GM18909 (cell line): ENCODE data around the gene TMEM86A.
A peak's percentile ranks its signal among the peaks of the same experiment; 100 is the strongest.

Experiments
- ATAC-seq: cut with Tn5 transposase; IDR thresholded peaks from one replicate; pipeline ENCODE4 v1.9.1; 2021; ENCODE audit warnings: mild to moderate bottlenecking; ENCODE audit not compliant: unreplicated experiment, poor library complexity

Gene TMEM86A

GRCh38 chr11:18699848-18700261 lies 1.3 kb downstream of the TMEM86A start:
- no peak for ATAC-seq

GRCh38 chr11:18700375-18700774 lies 1.8 kb downstream of the TMEM86A start:
- no peak for ATAC-seq

- ATAC-seq = no peak
Measured at GRCh38 chr11:18700872-18701271, 2.3 kb downstream of the TMEM86A start.

- ATAC-seq = no peak
Measured at GRCh38 chr11:18701614-18702216, 3.1 kb downstream of the TMEM86A start.

GRCh38 chr11:18703001-18703763 lies 4.6 kb downstream of the TMEM86A start:
- ATAC-seq = no peak

- ATAC-seq = no peak
Measured at GRCh38 chr11:18704045-18704645, 5.6 kb downstream of the TMEM86A start.

- ATAC-seq = no peak
Measured at GRCh38 chr11:18704698-18705097, 6.1 kb downstream of the TMEM86A start.

GRCh38 chr11:18705651-18706281 lies 7.2 kb downstream of the TMEM86A start:
- no peak for ATAC-seq

GRCh38 chr11:18706330-18707243 lies 8.0 kb downstream of the TMEM86A start:
- no peak for ATAC-seq

- no peak for ATAC-seq
Measured at GRCh38 chr11:18707811-18708340, 9.3 kb downstream of the TMEM86A start.

GRCh38 chr11:18709414-18709813 lies 10.8 kb downstream of the TMEM86A start:
- ATAC-seq = no peak

- no peak for ATAC-seq
Measured at GRCh38 chr11:18710545-18710944, 12.0 kb downstream of the TMEM86A start.

GRCh38 chr11:18713646-18714442 lies 15.3 kb downstream of the TMEM86A start:
- no peak for ATAC-seq

GRCh38 chr11:18714443-18714780 lies 15.8 kb downstream of the TMEM86A start:
- ATAC-seq = no peak

GRCh38 chr11:18715476-18715875 lies 16.9 kb downstream of the TMEM86A start:
- no peak for ATAC-seq

GRCh38 chr11:18720091-18720807 lies 21.7 kb downstream of the TMEM86A start:
- no peak for ATAC-seq

GRCh38 chr11:18720808-18721560 lies 22.4 kb downstream of the TMEM86A start:
- ATAC-seq = peak; percentile 79
